B cell (primary cell): ENCODE data around the gene TPRA1. TPM values are rescaled to one million over a fixed set of nuclear protein-coding genes. Genes with fewer than 3 reads are reported as not detected.

Experiments used
- ATAC-seq: fragments of 200-7000 bp; cut with Tn5 transposase; one replicate; pipeline ENCODE4 v1.10.0; 2021; ENCODE audit warnings: low read depth, mild to moderate bottlenecking, moderate number of reproducible peaks, moderate library complexity
- CTCF ChIA-PET: fragments of 350-600 bp; sonication (Branson Sonifier 250); formaldehyde crosslinking; loops from one replicate; lab custom pipeline; 2021; ENCODE audit warnings: antibody characterized with exemption, inconsistent platforms; lab: Charles Lee
- POLR2A ChIA-PET: fragments of 350-600 bp; sonication (Branson Sonifier 250); formaldehyde crosslinking; loops from one replicate; lab custom pipeline; 2021; ENCODE audit warnings: antibody characterized with exemption; lab: Charles Lee
- DNase-seq: peaks from one replicate; pipeline ENCODE4 v3.0.0; 2013
- H2AFZ ChIP-seq: 2 replicates; pipeline ENCODE4 v1.6.1; 2012; ENCODE audit warnings: mild to moderate bottlenecking, low read depth, low read length; ENCODE audit not compliant: insufficient read depth, poor library complexity, severe bottlenecking
- H3K27ac ChIP-seq, 2 donors: 1 replicate in 1 of 2; 2 replicates in 1 of 2; pipeline ENCODE4 v1.5.1; 2012 to 2013; ENCODE audit warnings: low read length in 2 of 2, mild to moderate bottlenecking in 2 of 2, moderate library complexity in 1 of 2
- H3K27me3 ChIP-seq, 4 experiments: fragments of 200-600 bp in 1 of 4; sonication (generic) in 1 of 4; replicated peaks in 1 of 4; 1 replicate in 2 of 4; 2 replicates in 2 of 4; pipeline versions ENCODE4 v1.6.1 to v1.7.0; 2013 to 2016; ENCODE audit warnings: low read length in 3 of 4, mild to moderate bottlenecking in 2 of 4, mixed read lengths in 1 of 4, moderate library complexity in 1 of 4; ENCODE audit not compliant: insufficient read depth in 4 of 4, control insufficient read depth in 3 of 4; ENCODE audit errors: control extremely low read depth in 1 of 4
- H3K36me3 ChIP-seq, 2 experiments: replicated peaks in 1 of 2; 1 replicate in 1 of 2; 2 replicates in 1 of 2; pipeline versions ENCODE4 v1.6.1 to v1.7.1; 2013; ENCODE audit warnings: low read length in 1 of 2; ENCODE audit not compliant: insufficient read depth in 2 of 2, control insufficient read depth in 1 of 2; ENCODE audit errors: control extremely low read depth in 1 of 2, extremely low read depth in 1 of 2
- H3K4me1 ChIP-seq, 2 donors: fragments of 200-600 bp in 1 of 2; sonication (generic) in 1 of 2; 1 replicate in 1 of 2; 2 replicates in 1 of 2; pipeline versions ENCODE4 v1.5.1 to v1.6.1; 2013 to 2017; ENCODE audit warnings: low read length in 2 of 2; ENCODE audit not compliant: control insufficient read depth in 2 of 2, insufficient read depth in 2 of 2
- H3K4me2 ChIP-seq: replicated peaks from 2 replicates; pipeline ENCODE3; 2012; ENCODE audit warnings: mild to moderate bottlenecking, low read depth, low read length; ENCODE audit not compliant: poor library complexity, severe bottlenecking
- H3K4me3 ChIP-seq, 5 experiments: fragments of 200-600 bp in 1 of 5; sonication (generic) in 1 of 5; 1 replicate in 3 of 5; 2 replicates in 2 of 5; pipeline versions ENCODE4 v1.5.1 to v1.7.0; 2011 to 2016; ENCODE audit warnings: low read length in 4 of 5, mild to moderate bottlenecking in 4 of 5, low read depth in 2 of 5, control low read depth in 1 of 5, moderate library complexity in 1 of 5; ENCODE audit not compliant: insufficient read depth in 1 of 5; ENCODE audit errors: control extremely low read depth in 1 of 5, extremely low read depth in 1 of 5
- H3K79me2 ChIP-seq: fragments of 200-600 bp; sonication (generic); one replicate; pipeline ENCODE4 v1.6.0; 2016; ENCODE audit warnings: low read length; ENCODE audit not compliant: control insufficient read depth, insufficient read depth
- H3K9ac ChIP-seq: fragments of 200-600 bp; sonication (generic); 2 replicates; pipeline ENCODE4 v1.6.1; 2017; ENCODE audit warnings: mild to moderate bottlenecking, low read length, moderate library complexity
- H3K9me3 ChIP-seq, 3 donors: one replicate each; pipeline versions ENCODE4 v1.6.1 to v1.7.1; 2013; ENCODE audit warnings: low read length in 2 of 3; ENCODE audit not compliant: control insufficient read depth in 2 of 3, insufficient read depth in 1 of 3; ENCODE audit errors: control extremely low read depth in 1 of 3
- H4K20me1 ChIP-seq: 2 replicates; pipeline ENCODE4 v1.6.0; 2012; ENCODE audit warnings: mild to moderate bottlenecking, low read length; ENCODE audit not compliant: insufficient read depth, control insufficient read depth, poor library complexity, severe bottlenecking
- H3K27ac Mint-ChIP-seq: one replicate; pipeline ENCODE4 v1.8.0; 2021; ENCODE audit warnings: mixed read lengths
- H3K27me3 Mint-ChIP-seq: one replicate; pipeline ENCODE4 v1.8.0; 2021; ENCODE audit warnings: mixed read lengths
- H3K4me1 Mint-ChIP-seq: one replicate; pipeline ENCODE4 v1.8.0; 2021; ENCODE audit warnings: mixed read lengths
- H3K4me3 Mint-ChIP-seq: one replicate; pipeline ENCODE4 v1.8.0; 2021; ENCODE audit warnings: mixed read lengths
- H3K9me3 Mint-ChIP-seq: one replicate; pipeline ENCODE4 v1.8.0; 2022; ENCODE audit warnings: mixed read lengths; ENCODE audit not compliant: insufficient read depth
- CTCF ChIP-seq: fragments of 200-600 bp; IDR thresholded peaks from one replicate; pipeline ENCODE4 v1.8.0; 2022; ENCODE audit warnings: antibody characterized with exemption, mild to moderate bottlenecking
- EZH2 ChIP-seq: IDR thresholded peaks from 2 replicates; pipeline ENCODE4 v1.6.1; 2012; ENCODE audit warnings: borderline replicate concordance, low read depth, mild to moderate bottlenecking, moderate library complexity, low read length; ENCODE audit not compliant: insufficient read depth, poor library complexity, severe bottlenecking
- WGBS: methylation state at CpG from one replicate; pipeline ENCODE4 v1.1.5; 2013; ENCODE audit warnings: missing lambda C conversion rate; ENCODE audit not compliant: insufficient coverage; 5-methylcytosine and 5-hydroxymethylcytosine counted together
- intact Hi-C: fragments of 100-400 bp; cut with micrococcal nuclease; formaldehyde crosslinking; loops from one replicate; pipeline ENCODE4 v1.10.0; 2022
- polyA plus RNA-seq: library from polyadenylated mRNA; depleted of rRNA; stranded (reverse); fragments of >200 nt; gene quantifications from 2 replicates; pipeline ENCODE4 v1.2.3, GENCODE V29; 2012
- total RNA-seq, 2 donors: library from RNA; stranded (reverse); fragments of 120-200 nt in 1 of 2; gene quantifications; 1 replicate in 1 of 2; 2 replicates in 1 of 2; pipeline versions ENCODE4 v1.2.3 to v1.2.4, GENCODE V29; 2013 to 2022

TPRA1 gene
- total and polyA plus RNA-seq, 2 donors (not counting 1 experiment from before 2014, with no cell fraction given), result 19.8 to 27.7 TPM

GRCh38 chr3:127611251-127611650 is 20.7 kb upstream of the TPRA1 start:
- no peak for TF ChIP-seq EZH2
- TF ChIP-seq CTCF, result no peak
- H3K27me3 Mint-ChIP-seq, result no peaks in the 10 kb centered on the region
- no peaks in the 10 kb centered on the region for H3K27me3 ChIP-seq
- no peaks in the 10 kb centered on the region for H3K79me2 ChIP-seq
- H3K4me3 ChIP-seq, result no peak overlapping the region
- H3K36me3 ChIP-seq, result peaks cover 0 to 71% of the 10 kb centered on the region in 2 experiments
- H4K20me1 ChIP-seq, result no peaks in the 10 kb centered on the region
- H3K4me1 Mint-ChIP-seq, result peaks cover 16% of the 10 kb centered on the region
- intact Hi-C loops, result no loop called here
- H3K27ac ChIP-seq, result no peak overlapping the region
- H3K4me2 ChIP-seq, result no peak overlapping the region
- H3K9ac ChIP-seq, result no peak overlapping the region
- no peaks in the 10 kb centered on the region for H3K9me3 Mint-ChIP-seq
- no peaks in the 10 kb centered on the region for H3K9me3 ChIP-seq
- no peak overlapping the region for H2AFZ ChIP-seq
- ChIA-PET CTCF (interaction anchor here (0.6 to 1.3 kb wide), 3 partner anchors 25 to 1525 kb away, joined by 3 read pairs; no protein-coding TSS in a partner anchor), POLR2A (interaction anchor here (0.6 kb wide), 2 partner anchors 12 to 127 kb away, joined by 3 to 6 read pairs; no protein-coding TSS in a partner anchor)
- DNase-seq (no peak), ATAC-seq (no peak)
- H3K4me3 Mint-ChIP-seq, result no peak overlapping the region
- WGBS, result 95% methylated on average over 7 of the region's 8 CpGs
- no peak overlapping the region for H3K27ac Mint-ChIP-seq
- H3K4me1 ChIP-seq, result peaks cover 5 to 7% of the 10 kb centered on the region in 2 donors

GRCh38 chr3:127610105-127610504 is 19.6 kb upstream of the TPRA1 start:
- H3K4me3 ChIP-seq, result no peak overlapping the region
- no peaks in the 10 kb centered on the region for H3K79me2 ChIP-seq
- no peak overlapping the region for H3K4me3 Mint-ChIP-seq
- ATAC-seq (peak; percentile 78), DNase-seq (no peak)
- H2AFZ ChIP-seq, result no peak overlapping the region
- 83% methylated on average over 4 of the region's 5 CpGs for WGBS
- no peaks in the 10 kb centered on the region for H3K9me3 ChIP-seq
- H3K27me3 Mint-ChIP-seq, result no peaks in the 10 kb centered on the region
- no peak overlapping the region for H3K9ac ChIP-seq
- peaks cover 5 to 7% of the 10 kb centered on the region in 2 donors for H3K4me1 ChIP-seq
- TF ChIP-seq EZH2 (no peak), CTCF (no peak)
- ChIA-PET POLR2A (no interaction called here), CTCF (interaction anchor here (1.3 kb wide), 1 partner anchor 26 kb away, joined by 3 read pairs; no protein-coding TSS in a partner anchor)
- H3K9me3 Mint-ChIP-seq, result no peaks in the 10 kb centered on the region
- H3K4me1 Mint-ChIP-seq, result peaks cover 16% of the 10 kb centered on the region
- intact Hi-C loops, result no loop called here
- H4K20me1 ChIP-seq, result no peaks in the 10 kb centered on the region
- peak overlapping the region; percentile 65 for H3K27ac Mint-ChIP-seq
- H3K27me3 ChIP-seq, result no peaks in the 10 kb centered on the region
- H3K4me2 ChIP-seq, result no peak overlapping the region
- H3K36me3 ChIP-seq, result peaks cover 0 to 68% of the 10 kb centered on the region in 2 experiments
- no peak overlapping the region for H3K27ac ChIP-seq
